ENCODE results near the gene CHMP1A.

- TF ChIP-seq EZH2phosphoT487 (IDR thresholded peaks at IDR 0.05; ENCODE audit: insufficient read depth, low read depth): no peak
- TF ChIP-seq EZH2 (IDR thresholded peaks at IDR 0.05; ENCODE audit: insufficient read depth, poor library complexity, severe bottlenecking): no peak
These were observed 42.7 kb upstream of the CHMP1A start for GRCh38 chr16:89700100-89700648.
